HG02798 (cell line): ENCODE results near the gene CEACAM18.
"Not testable (repeated sequence)": the region's sequence is repeated elsewhere in the genome, so short reads cannot be mapped to it uniquely, and the experiment has no call there.

ENCODE experiments used
- ATAC-seq: cut with Tn5 transposase; IDR thresholded peaks from one replicate; pipeline ENCODE4 v1.9.1; 2021; ENCODE audit warnings: mild to moderate bottlenecking; ENCODE audit not compliant: unreplicated experiment, poor library complexity

Gene CEACAM18

GRCh38 chr19:51488491-51488890 is 10.2 kb downstream of the CEACAM18 start:
- ATAC-seq = no peak

- ATAC-seq = no peak
Measured at GRCh38 chr19:51489113-51489512, 10.8 kb downstream of the CEACAM18 start.

GRCh38 chr19:51490676-51491075 is 12.3 kb downstream of the CEACAM18 start:
- no peak for ATAC-seq

GRCh38 chr19:51491586-51491985 is 13.2 kb downstream of the CEACAM18 start:
- ATAC-seq = no peak

- no peak for ATAC-seq
Measured at GRCh38 chr19:51493776-51494175, 15.4 kb downstream of the CEACAM18 start.

GRCh38 chr19:51497666-51498065 is 19.3 kb downstream of the CEACAM18 start:
- no peak for ATAC-seq

- not testable (repeated sequence) for ATAC-seq
Measured at GRCh38 chr19:51500931-51501330, 22.6 kb downstream of the CEACAM18 start.

- no peak for ATAC-seq
Measured at GRCh38 chr19:51501594-51502263, 23.4 kb downstream of the CEACAM18 start, which contains the start of gene SIGLEC12. Gene SIGLEC12, minus strand, starts transcription at chr19:51501800. Its CDS starts 67 bp downstream, at chr19:51501733.

- no peak for ATAC-seq
Measured at GRCh38 chr19:51503286-51503817, 25.0 kb downstream of the CEACAM18 start.

- ATAC-seq = no peak
Measured at GRCh38 chr19:51503896-51504295, 25.6 kb downstream of the CEACAM18 start.

- no peak for ATAC-seq
Measured at GRCh38 chr19:51505904-51506303, 27.6 kb downstream of the CEACAM18 start.

- no peak for ATAC-seq
Measured at GRCh38 chr19:51507192-51507591, 28.9 kb downstream of the CEACAM18 start.

- ATAC-seq = no peak
Measured at GRCh38 chr19:51507640-51508058, 29.3 kb downstream of the CEACAM18 start.

- no peak for ATAC-seq
Measured at GRCh38 chr19:51508059-51508733, 29.9 kb downstream of the CEACAM18 start.

- no peak for ATAC-seq
Measured at GRCh38 chr19:51509823-51510660, 31.7 kb downstream of the CEACAM18 start.

GRCh38 chr19:51511353-51511752 is 33.0 kb downstream of the CEACAM18 start:
- no peak for ATAC-seq

GRCh38 chr19:51513968-51514367 is 35.6 kb downstream of the CEACAM18 start:
- no peak for ATAC-seq

- no peak for ATAC-seq
Measured at GRCh38 chr19:51514866-51515481, 36.6 kb downstream of the CEACAM18 start.

GRCh38 chr19:51520728-51521127 is 42.4 kb downstream of the CEACAM18 start:
- ATAC-seq = no peak

GRCh38 chr19:51521357-51521756 is 43.0 kb downstream of the CEACAM18 start:
- ATAC-seq = no peak
